CD14-positive monocyte (primary cell): ENCODE data around the gene SFPQ. TPM values are rescaled to one million over a fixed set of nuclear protein-coding genes. Genes with fewer than 3 reads are reported as not detected.
A peak's percentile ranks its signal among the peaks of the same experiment; 100 is the strongest.

Experiments used
- DNase-seq, 3 donors: peaks; one replicate each; pipeline ENCODE4 v3.0.0-alpha.2; 2011 to 2022
- H2AFZ ChIP-seq: 2 replicates; pipeline ENCODE4 v1.6.0; 2012; ENCODE audit warnings: mild to moderate bottlenecking, low read depth, low read length, inconsistent platforms; ENCODE audit not compliant: insufficient read depth, poor library complexity, severe bottlenecking
- H3K27ac ChIP-seq, 2 donors: 1 replicate in 1 of 2; 2 replicates in 1 of 2; pipeline ENCODE4 v1.5.1; 2012 to 2013; ENCODE audit warnings: low read length in 2 of 2, control low read depth in 1 of 2, inconsistent platforms in 1 of 2, low read depth in 1 of 2, mild to moderate bottlenecking in 1 of 2
- H3K27me3 ChIP-seq, 2 donors: one replicate each; pipeline versions ENCODE4 v1.6.0 to v1.6.1; 2011 to 2013; ENCODE audit warnings: low read length in 2 of 2; ENCODE audit not compliant: control insufficient read depth in 2 of 2, insufficient read depth in 2 of 2
- H3K36me3 ChIP-seq, 2 donors: replicated peaks in 1 of 2; 1 replicate in 1 of 2; 2 replicates in 1 of 2; pipeline versions ENCODE4 v1.5.1 to v1.6.1; 2012 to 2013; ENCODE audit warnings: low read length in 2 of 2, control low read depth in 1 of 2, inconsistent platforms in 1 of 2, mild to moderate bottlenecking in 1 of 2; ENCODE audit not compliant: insufficient read depth in 2 of 2, control insufficient read depth in 1 of 2
- H3K4me1 ChIP-seq, 2 donors: 1 replicate in 1 of 2; 2 replicates in 1 of 2; pipeline versions ENCODE4 v1.5.1 to v1.6.1; 2012 to 2013; ENCODE audit warnings: low read length in 2 of 2, control low read depth in 1 of 2, inconsistent platforms in 1 of 2, mild to moderate bottlenecking in 1 of 2, moderate library complexity in 1 of 2; ENCODE audit not compliant: insufficient read depth in 2 of 2, control insufficient read depth in 1 of 2
- H3K4me2 ChIP-seq: replicated peaks from 2 replicates; pipeline ENCODE3; 2012; ENCODE audit warnings: low read length, moderate library complexity, mild to moderate bottlenecking; ENCODE audit not compliant: poor library complexity, severe bottlenecking; ENCODE audit errors: extremely low read depth
- H3K4me3 ChIP-seq, 3 experiments: fragments of 200-600 bp in 1 of 3; sonication (generic) in 1 of 3; replicated peaks in 1 of 3; 1 replicate in 2 of 3; 2 replicates in 1 of 3; pipeline ENCODE4 v1.5.1; 2011 to 2013; ENCODE audit warnings: low read length in 3 of 3, mild to moderate bottlenecking in 3 of 3, control low read depth in 2 of 3, low read depth in 2 of 3, inconsistent platforms in 1 of 3, moderate library complexity in 1 of 3
- H3K79me2 ChIP-seq: 2 replicates; pipeline ENCODE4 v1.6.0; 2012; ENCODE audit warnings: mild to moderate bottlenecking, control low read depth, inconsistent platforms, low read length, moderate library complexity; ENCODE audit not compliant: insufficient read depth
- H3K9ac ChIP-seq: 2 replicates; pipeline ENCODE4 v1.6.0; 2017; ENCODE audit warnings: low read length, mild to moderate bottlenecking; ENCODE audit not compliant: insufficient read depth, poor library complexity, severe bottlenecking
- H3K9me3 ChIP-seq, 2 donors: replicated peaks in 1 of 2; 1 replicate in 1 of 2; 2 replicates in 1 of 2; pipeline versions ENCODE4 v1.5.1 to v1.6.1; 2012 to 2013; ENCODE audit warnings: low read length in 2 of 2, control low read depth in 1 of 2; ENCODE audit not compliant: control insufficient read depth in 1 of 2, insufficient read depth in 1 of 2
- H4K20me1 ChIP-seq: 2 replicates; pipeline ENCODE4 v1.6.0; 2012; ENCODE audit warnings: mild to moderate bottlenecking, low read length, control low read depth, moderate library complexity; ENCODE audit not compliant: insufficient read depth
- H3K27ac Mint-ChIP-seq, 7 donors: one replicate each; pipeline ENCODE4 v1.8.0; 2020; ENCODE audit warnings: mild to moderate bottlenecking in 7 of 7, mixed read lengths in 7 of 7, moderate library complexity in 6 of 7, inconsistent platforms in 2 of 7
- H3K27me3 Mint-ChIP-seq, 3 donors: one replicate each; pipeline ENCODE4 v1.8.0; 2021 to 2022; ENCODE audit warnings: low read depth in 3 of 3, mild to moderate bottlenecking in 3 of 3, mixed read lengths in 3 of 3, moderate library complexity in 3 of 3, inconsistent platforms in 1 of 3
- H3K36me3 Mint-ChIP-seq, 2 donors: one replicate each; pipeline ENCODE4 v1.8.0; 2020; ENCODE audit warnings: mixed read lengths in 2 of 2, inconsistent platforms in 1 of 2, mild to moderate bottlenecking in 1 of 2
- H3K4me1 Mint-ChIP-seq: one replicate; pipeline ENCODE4 v1.8.0; 2020; ENCODE audit warnings: mild to moderate bottlenecking, mixed read lengths
- H3K4me3 Mint-ChIP-seq, 2 donors: one replicate each; pipeline ENCODE4 v1.8.0; 2020; ENCODE audit warnings: mild to moderate bottlenecking in 2 of 2, mixed read lengths in 2 of 2, moderate library complexity in 1 of 2
- H3K9me3 Mint-ChIP-seq, 7 donors: one replicate each; pipeline ENCODE4 v1.8.0; 2020 to 2022; ENCODE audit warnings: mixed read lengths in 7 of 7, mild to moderate bottlenecking in 6 of 7, moderate library complexity in 6 of 7, inconsistent platforms in 2 of 7
- CTCF ChIP-seq: fragments of 200-600 bp; IDR thresholded peaks from one replicate; pipeline ENCODE4 v1.8.0; 2022; ENCODE audit warnings: antibody characterized with exemption, mild to moderate bottlenecking
- WGBS: methylation state at CpG from one replicate; pipeline ENCODE4 v1.1.5; 2013; ENCODE audit warnings: missing lambda C conversion rate; ENCODE audit not compliant: insufficient coverage; 5-methylcytosine and 5-hydroxymethylcytosine counted together
- intact Hi-C, 2 donors: fragments of 100-400 bp; cut with micrococcal nuclease; formaldehyde crosslinking; loops; one replicate each; pipeline versions ENCODE4 v1.15.0 to v1.15.1; 2023
- polyA plus RNA-seq, 3 donors: library from polyadenylated mRNA; depleted of rRNA in 1 of 3; unstranded in 2 of 3; stranded (reverse) in 1 of 3; fragments of 300-500 nt in 2 of 3; fragments of >200 nt in 1 of 3; fragmentation: Illumina TruSeq in 2 of 3; gene quantifications; 1 replicate in 2 of 3; 2 replicates in 1 of 3; pipeline ENCODE4 v1.2.3, GENCODE V29; 2012 to 2021

Gene SFPQ
- polyA plus RNA-seq, 3 donors = 80.8 to 220 (median 89.2) TPM

GRCh38 chr1:35179908-35180307, 13.0 kb downstream of the SFPQ start:
- intact Hi-C loops = no loop called here
- Mint-ChIP-seq H3K36me3 (peaks cover 92 to 98% of the 10 kb centered on the region in 2 donors), H3K27ac (no peak overlapping the region), H3K4me3 (no peak overlapping the region), H3K4me1 (peaks cover 10% of the 10 kb centered on the region), H3K27me3 (peaks cover 0 to 2% (median 0%) of the 10 kb centered on the region in 3 donors), H3K9me3 (no peaks in the 10 kb centered on the region)
- H3K4me2 ChIP-seq = no peak overlapping the region
- peaks cover 100% of the 10 kb centered on the region in 2 donors for H3K36me3 ChIP-seq
- no peak overlapping the region for H3K27ac ChIP-seq
- no peak for TF ChIP-seq CTCF
- H3K4me3 ChIP-seq = no peak overlapping the region
- no peak overlapping the region for H2AFZ ChIP-seq
- H3K27me3 ChIP-seq = no peaks in the 10 kb centered on the region
- peaks cover 100% of the 10 kb centered on the region for H4K20me1 ChIP-seq
- no peak overlapping the region for H3K9ac ChIP-seq
- H3K79me2 ChIP-seq = peaks cover 68% of the 10 kb centered on the region
- no peak for DNase-seq
- WGBS = no CpG with 5 or more reads among the region's 1 CpG
- no peaks in the 10 kb centered on the region for H3K9me3 ChIP-seq
- H3K4me1 ChIP-seq = no peaks in the 10 kb centered on the region

- Histone ChIP-seq H3K9ac (no peak overlapping the region), H3K27me3 (no peaks in the 10 kb centered on the region), H3K27ac (peak overlapping the region in 1 of 2 donors; percentile 4), H3K79me2 (peaks cover 58% of the 10 kb centered on the region), H3K36me3 (peaks cover 91 to 98% of the 10 kb centered on the region in 2 donors), H3K4me3 (no peak overlapping the region), H3K4me1 (no peaks in the 10 kb centered on the region), H3K4me2 (no peak overlapping the region), H3K9me3 (no peaks in the 10 kb centered on the region), H4K20me1 (peaks cover 100% of the 10 kb centered on the region), H2AFZ (no peak overlapping the region)
- no peak for TF ChIP-seq CTCF
- H3K4me1 Mint-ChIP-seq = peaks cover 5% of the 10 kb centered on the region
- peaks cover 85 to 94% of the 10 kb centered on the region in 2 donors for H3K36me3 Mint-ChIP-seq
- H3K9me3 Mint-ChIP-seq = no peaks in the 10 kb centered on the region
- no peak overlapping the region for H3K4me3 Mint-ChIP-seq
- DNase-seq = no peak
- WGBS = no CpG with 5 or more reads among the region's 2 CpGs
- H3K27ac Mint-ChIP-seq = peak overlapping the region in 1 of 7 donors; percentile 19
- peaks cover 0 to 2% (median 0%) of the 10 kb centered on the region in 3 donors for H3K27me3 Mint-ChIP-seq
- intact Hi-C loops = no loop called here
Observed at GRCh38 chr1:35178874-35179380, 14.0 kb downstream of the SFPQ start.
